Jurkat, Clone E6-1 (cell line): ENCODE results near the gene ZFYVE21.
A peak's percentile ranks its signal among the peaks of the same experiment; 100 is the strongest.

Experiments used
- DNase-seq: peaks from one replicate; pipeline ENCODE4 v3.0.0-alpha.2; 2011; ENCODE audit warnings: low read depth, low spot score
- H3K4me3 ChIP-seq: 2 replicates; pipeline ENCODE4 v1.5.1; 2011; ENCODE audit warnings: mild to moderate bottlenecking, low read length, control low read depth, moderate library complexity

The ZFYVE21 gene

DNA sequence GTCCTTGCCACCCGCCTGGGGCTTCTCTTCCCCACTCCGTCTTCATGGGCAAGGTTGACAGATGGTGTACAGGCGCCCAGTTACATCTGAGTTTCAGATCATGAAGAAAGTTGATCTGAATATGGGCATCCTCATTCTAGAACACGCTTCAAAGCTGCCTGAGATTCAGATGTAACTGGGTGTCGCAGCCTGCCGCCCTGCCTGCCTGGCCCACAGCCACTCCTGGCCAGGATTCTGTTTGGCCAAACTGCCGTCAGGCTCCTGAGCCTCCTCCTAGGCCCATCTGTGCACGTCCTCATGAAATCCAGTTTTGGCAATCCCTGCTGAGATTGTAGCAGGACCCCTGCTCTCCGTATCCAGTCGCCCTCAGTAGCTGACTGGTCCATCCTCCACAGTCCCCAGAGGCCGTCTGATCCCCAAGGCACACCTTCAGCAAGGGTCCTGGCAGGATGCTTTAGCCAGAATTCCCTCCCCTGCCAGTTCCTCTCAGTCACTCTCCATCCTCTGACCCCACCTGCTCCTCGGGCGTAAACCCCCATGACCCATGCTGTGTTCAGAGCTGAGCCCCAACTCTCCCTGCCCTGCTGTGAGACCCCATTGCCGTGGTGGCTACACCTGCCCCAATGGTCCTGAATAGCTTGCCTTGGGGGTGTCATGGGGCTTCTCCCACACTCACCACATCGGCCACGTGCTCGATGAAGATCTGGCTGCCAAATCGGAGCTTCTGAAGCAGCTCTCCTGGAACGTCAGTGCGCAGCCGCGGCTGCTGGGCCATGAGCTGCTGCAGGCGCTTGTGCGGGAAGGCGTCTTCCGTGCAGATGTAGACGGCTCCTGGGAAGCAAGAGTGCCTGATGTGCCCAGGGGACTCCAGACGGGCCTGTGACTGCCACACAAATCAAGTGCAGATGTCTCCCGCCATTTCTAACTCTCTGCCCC is 12.8 kb upstream of the ZFYVE21 start:
- H3K4me3 ChIP-seq, result no peak overlapping the region
- DNase-seq, result no peak

DNA sequence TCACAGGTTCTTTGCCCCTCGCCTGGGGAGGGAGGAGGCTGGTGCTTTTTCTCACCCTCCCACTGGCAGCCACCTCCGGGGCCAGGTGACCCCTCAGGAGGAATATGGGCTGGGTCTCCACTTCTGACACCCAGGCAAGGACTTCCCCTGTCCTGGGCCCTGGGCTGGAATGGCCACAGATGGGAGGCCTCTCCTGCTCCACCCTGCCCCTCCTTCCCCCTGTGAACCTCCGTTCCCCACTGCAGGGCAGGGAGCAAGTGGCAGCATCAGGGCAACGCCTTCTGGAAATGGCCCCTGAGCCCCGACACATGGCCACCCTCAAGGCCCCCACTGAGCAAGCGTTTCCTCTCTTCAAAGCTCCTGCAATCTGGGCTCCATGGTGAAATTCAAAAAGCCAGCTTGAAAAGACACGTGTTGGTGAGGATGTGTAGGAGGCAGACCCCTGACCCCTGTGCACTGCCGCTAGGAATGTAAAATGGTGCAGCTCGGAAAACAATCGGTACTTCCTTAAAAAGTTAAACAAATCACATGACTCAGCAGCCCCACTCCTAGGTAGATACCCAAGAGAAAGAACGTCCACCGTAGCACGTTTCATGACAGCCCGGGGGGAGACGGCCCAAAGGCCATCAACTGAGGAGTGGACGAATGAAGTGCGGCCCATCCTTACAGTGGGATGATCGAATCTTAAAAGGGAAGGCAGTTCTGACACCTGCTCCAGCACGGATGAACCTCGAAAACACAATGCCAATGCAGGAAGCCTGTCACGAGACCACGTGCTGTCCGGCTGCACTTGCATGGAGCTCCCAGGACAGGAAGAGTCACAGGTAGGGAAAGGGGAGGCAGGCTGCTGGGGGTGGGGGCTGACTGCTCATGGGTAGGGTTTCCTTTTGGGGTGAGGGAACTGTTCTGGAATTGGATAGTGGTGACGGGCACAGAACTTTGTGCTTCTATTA is 11.9 kb upstream of the ZFYVE21 start:
- DNase-seq, result no peak

DNA sequence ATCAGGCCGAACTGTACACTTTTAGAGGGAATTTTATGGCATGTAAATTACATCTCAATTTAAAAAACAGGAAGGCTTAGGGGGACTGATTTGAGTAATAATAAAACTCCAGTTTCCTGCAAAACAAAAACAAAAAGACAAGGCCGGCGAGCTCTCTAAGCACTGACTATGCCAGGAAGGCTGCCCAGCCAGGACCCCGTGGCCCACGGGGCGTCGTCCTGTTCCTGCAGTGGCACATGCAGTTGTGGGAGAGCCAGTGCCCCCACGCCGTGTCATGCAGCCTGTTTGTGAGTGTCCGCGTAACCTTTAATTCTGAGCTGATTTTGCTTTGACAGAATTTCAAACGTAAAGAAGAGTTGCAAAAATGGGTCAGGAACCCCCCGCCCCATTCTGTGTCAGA is 10.9 kb upstream of the ZFYVE21 start:
- H3K4me3 ChIP-seq, result no peak overlapping the region
- no peak for DNase-seq

More for the DNA sequence above, 11.9 kb upstream of the ZFYVE21 start:
- H3K4me3 ChIP-seq, result no peak overlapping the region

DNA sequence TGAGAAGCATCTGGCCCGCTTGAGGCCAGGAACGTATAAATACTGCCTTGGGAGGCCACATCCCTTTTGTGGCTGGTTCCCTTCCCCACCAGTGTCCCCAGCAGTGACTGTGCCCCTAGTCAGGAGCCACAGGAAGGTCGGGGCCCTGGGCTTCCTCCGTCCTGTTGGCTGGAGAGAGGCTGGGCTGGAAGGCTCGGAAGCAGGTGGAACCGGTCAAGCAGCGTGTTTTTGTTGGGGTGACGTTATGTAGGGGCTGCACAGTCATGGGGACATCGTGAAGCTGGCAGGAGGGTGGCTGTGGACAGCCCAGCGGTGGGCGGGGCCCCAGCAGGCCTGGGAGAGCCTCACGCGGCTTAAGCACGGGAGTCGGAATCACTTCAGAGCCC is 10.5 kb upstream of the ZFYVE21 start:
- H3K4me3 ChIP-seq, result no peak overlapping the region
- DNase-seq, result no peak

DNA sequence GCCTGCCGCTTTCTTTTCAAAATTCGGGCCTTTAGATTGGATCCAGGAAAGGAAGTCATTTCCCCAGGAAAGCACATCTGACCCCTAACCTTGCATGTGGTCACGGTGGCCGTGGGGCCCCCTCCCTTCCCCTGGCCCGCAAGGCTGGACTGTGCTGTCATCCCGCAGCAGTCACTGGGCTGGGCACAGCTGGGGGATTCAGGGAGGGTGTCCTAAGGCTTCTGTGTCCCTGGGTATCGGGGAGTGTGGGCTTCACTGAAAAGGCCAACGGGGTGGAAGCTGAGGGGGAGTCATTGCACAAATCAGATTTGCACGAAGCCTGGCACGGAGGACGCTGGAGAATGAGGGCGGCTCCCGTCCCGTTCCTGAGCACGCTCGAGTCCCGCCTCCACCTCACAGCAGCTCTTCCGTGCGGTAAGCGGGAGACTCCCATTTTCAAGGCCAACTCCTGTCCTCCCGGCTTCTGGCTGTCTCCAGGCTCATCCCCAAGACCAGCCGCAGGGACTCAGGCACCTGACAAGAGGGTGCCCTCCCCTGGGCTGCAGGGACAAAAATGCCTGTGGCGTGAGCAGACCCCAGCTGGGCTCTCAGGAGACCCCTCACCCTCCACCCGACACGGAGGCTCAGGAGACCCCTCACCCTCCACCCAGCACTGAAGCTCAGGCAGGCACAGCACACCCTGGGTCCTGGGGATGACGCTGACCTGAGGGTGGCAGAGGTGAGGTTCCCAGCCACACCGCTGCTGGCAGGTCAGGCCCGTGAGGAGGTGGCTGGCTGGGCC is 9.9 kb upstream of the ZFYVE21 start:
- no peak overlapping the region for H3K4me3 ChIP-seq

DNA sequence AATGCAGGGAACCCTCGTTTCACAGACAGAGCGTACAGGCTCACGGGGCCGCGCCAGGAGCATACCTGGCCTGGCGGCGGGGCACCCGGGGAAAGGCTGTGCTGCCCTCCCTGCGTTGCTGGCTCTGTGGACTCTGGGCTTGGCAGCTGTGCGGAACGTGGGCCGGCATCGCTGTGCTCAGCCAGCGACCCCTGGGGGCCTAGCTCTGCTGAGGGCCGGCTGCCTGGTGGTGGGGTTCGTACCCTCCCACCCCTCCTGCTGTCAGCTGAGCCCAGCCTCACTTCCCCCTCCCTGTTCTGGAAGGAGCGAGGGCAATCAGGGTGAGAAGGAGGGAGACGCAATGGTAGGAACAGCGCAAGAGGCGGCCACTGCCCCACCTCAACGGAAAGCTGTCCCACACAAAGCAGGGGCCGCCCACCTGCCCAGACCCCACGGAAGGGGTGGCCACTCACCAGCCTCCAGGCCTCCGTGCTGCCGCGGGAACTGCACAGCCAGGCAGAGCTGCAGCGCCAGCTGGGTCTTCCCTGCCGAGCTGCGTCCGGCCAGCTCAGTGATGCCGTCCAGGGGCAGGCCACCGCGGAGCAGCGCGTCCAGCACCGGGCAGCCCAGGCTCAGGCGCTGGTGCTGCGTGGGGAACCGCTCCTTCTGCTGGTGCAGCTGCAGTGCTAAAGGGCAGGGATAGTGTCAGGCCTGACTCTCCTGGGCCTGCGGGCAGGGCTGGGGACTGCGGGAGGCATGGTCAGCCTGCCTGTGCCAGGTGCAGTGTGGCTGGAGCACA is 8.9 kb upstream of the ZFYVE21 start:
- no peak for DNase-seq

More for the DNA sequence above, 9.9 kb upstream of the ZFYVE21 start:
- DNase-seq, result no peak

DNA sequence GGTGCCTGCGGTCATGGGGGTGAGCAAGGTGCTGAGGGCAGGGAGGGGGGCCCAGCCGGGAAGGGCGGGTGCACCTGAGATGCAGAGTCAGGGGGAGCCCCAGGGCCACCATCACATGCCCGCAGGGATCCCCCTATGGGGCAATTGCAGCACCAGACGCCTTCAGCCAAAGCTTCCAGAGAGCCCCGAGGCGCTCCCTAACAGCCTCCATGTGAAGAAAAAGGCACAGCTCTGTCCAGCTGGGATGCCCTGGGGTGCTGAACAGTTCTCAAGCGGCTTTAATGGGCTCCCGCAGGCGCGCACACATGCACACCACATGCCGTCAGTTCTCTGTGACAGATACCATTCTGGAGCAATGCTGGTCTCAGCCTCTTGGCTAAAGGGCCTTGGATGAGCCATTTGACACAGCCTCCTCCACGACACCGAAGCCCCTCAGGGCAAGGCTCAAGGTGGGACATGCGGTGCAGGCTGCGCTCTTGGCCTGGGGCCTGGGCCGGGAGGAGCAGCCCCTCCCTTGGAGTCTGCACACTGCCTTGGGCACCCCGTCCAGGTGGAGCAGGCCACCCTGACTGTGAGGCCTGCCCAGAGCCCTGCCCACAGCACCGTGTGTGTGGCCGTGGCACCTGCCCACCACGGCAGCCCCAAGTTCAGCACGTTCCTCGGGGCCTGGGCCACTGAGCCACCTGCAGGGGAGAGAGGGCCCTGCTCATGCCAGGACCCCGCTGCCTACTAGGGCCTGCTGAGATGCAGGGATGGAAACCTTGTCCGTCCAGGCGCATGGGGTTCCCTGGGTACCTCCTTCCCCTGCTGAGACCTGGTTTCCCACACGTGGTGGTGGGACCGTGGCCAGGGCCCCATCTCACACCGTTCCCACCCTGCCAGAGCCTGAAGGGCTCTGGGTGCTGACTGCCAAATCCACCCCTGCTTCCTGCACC is 8.0 kb upstream of the ZFYVE21 start:
- H3K4me3 ChIP-seq, result no peak overlapping the region
- DNase-seq, result no peak

More for the DNA sequence above, 8.9 kb upstream of the ZFYVE21 start:
- H3K4me3 ChIP-seq, result no peak overlapping the region

DNA sequence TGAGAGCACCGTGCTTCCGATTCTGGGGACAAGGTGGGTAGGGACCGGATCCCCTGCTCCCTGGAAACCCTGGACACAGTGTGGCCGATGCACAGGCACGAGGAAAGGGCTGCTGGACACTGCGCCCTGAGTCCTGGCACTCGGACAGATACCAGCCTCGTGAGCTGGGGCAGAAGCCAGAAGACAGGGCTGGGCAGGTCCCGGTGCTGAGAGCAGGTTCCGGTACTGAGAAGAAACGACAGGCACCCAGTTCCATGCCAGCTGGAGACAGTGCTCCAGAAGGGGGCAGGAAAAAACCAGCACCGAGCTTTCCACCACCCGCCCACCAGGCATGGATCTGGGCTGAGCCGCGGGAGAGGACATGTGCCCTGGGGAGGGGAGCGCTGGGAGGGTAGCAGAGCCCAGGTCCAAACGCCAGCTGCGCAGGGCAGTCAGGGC is 6.8 kb upstream of the ZFYVE21 start:
- no peak overlapping the region for H3K4me3 ChIP-seq
- no peak for DNase-seq

DNA sequence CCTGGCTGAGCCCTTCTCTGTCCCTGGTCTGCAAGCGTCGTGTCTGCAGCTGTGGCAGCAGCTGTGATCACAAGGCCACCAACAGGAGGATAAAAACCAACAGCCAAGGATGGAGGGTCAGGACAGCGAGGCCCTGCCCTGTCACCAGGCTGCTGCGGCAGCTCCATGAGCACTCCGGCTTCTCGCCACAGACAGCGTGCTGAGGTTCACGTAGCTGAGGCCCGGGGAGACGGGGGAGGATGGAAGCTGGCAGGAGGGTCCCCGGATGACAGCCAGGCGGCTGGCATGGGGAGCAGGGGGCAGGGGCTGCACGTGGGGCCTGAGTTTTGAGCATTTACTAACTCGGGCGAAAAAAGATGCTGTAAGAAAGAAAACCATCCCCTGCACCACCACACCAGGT is 5.8 kb upstream of the ZFYVE21 start:
- H3K4me3 ChIP-seq, result no peak overlapping the region
- DNase-seq, result no peak

DNA sequence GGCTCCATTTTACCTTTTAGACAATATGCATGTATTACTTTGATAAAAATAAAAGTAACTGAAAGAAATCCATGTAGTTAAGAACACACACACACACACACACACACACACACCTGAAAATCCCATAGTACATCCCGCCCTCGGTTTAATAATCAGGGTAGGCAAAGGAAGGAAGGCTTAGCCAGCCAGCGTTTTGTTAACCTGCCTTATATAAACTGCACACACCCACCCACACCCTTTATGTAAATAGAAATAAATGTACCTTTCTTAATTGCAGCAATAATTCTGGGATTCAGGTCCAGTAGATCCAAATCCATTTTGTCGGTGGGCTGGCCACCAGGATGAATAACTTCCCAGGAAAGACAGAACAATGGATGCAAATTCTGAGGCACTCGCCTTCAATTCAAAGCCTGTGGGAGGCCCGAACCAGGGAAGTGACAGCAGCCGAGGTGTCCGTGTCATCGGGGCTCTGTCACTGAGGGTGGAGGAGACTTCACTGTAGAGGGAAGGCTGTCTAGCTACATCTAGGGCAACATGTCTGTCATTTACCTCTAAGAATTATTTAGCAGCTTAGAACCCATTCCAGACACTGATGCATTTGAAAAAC is 4.7 kb upstream of the ZFYVE21 start:
- no peak for DNase-seq
- H3K4me3 ChIP-seq, result no peak overlapping the region

DNA sequence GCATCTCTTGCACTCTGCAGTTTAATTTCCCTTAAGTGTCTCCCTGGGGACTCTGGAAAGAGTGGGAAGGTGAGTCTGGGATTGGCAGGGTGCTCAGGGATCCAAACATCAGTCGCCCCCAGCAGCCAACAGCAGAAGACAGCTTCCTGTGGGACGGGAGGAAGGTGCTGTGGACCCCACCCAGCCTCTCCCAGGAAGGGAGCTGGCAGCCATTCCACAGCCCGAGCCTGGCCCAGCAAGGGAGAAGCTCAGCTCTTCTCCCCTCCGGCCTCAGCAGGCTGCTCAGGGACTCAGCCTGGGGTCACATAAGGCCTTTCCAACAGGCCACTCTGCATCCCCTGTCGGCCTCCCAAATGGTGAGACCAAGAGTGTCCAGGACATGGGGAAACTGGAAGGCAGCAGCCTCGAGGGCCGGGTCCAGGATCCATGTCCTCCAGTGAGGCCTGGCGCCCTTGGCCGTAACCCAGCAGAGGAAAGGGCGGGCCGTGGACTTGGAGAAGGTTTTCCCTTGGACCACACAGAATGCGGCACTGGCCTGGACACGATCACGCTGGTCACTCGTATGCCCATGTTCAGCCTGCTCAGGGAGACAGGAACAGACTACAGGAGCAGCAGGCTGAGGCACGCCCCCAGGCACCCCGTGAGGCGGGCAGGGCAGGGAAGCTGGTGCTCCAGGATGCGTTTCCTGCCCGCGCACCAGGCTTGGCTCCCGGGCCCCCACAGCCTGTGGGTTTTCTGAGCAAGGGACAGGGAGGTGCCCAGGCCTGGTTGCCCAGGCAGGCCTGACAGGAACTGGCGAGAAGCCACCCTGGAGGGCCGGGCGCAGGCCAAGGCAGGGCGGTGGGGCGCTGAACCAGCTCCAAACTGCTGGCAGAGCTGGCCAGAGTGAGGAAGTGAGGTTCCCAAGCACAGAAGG is 3.8 kb upstream of the ZFYVE21 start:
- no peak for DNase-seq
- no peak overlapping the region for H3K4me3 ChIP-seq

DNA sequence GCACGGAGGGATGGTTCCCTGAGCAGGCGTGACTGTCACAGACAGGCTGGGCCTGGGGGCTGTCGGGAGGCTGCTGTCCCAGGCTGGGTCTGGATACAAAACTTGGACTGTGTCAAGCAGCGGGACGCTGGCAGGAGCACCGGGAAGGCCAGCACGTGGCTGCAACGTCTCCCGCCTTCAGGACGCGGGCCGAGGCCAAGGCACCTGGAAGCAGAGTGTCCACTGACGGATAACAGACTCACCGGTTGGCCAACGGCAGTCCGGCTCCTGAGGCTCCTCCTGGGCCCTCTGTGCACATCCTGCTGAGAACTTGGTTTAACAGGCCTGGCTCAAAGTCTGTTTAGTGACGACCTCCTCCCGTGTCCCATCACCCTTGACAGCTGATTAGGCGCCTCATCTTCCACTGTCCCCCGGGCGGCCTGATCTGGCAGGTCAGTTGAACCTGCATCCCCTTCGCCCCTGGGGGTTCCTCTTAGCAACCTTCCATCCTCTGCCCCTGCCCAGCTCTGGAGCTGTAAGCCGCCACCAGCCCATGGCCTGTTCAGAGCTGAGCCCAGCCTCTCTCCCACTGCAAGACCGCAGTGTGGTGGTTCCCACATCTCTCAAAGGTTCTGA is 2.9 kb upstream of the ZFYVE21 start:
- no peak overlapping the region for H3K4me3 ChIP-seq
- no peak for DNase-seq

DNA sequence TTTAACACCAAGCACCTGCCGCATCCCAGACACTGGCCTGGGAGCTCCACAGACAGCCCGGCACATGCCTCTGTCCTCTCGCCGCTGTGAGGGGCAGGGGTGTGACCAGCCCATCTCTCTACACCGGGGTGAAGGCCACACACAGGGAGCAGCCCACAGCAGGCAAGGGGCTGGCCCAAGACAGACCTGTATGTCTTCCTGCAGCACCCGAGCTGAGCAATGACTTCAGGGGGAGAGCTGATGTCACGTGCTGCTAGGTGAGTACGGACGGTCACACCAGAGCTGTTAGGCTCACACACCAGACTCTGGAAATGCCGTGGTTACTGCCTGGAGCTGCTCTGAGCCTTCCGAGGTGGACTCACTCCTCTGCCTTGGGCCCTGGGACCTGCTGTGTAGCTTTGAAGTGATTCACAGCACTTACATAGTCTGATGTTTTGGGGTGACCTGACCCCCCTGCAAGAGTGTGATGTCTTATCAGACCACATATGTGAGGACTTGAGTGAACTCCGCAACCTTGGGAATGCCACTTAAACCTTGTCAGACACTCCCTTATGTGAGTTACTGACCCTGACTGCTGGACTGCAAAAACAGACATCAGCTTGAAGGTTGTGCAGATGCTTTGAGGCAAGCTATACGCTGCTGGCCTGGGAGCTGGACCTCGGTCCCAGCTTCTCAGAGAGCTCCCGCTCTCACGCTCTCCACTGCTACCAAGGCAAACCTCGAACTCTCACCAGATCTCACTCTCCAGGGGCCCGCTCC is 2.1 kb upstream of the ZFYVE21 start:
- peak overlapping the region; percentile 63 for H3K4me3 ChIP-seq
- no peak for DNase-seq

DNA sequence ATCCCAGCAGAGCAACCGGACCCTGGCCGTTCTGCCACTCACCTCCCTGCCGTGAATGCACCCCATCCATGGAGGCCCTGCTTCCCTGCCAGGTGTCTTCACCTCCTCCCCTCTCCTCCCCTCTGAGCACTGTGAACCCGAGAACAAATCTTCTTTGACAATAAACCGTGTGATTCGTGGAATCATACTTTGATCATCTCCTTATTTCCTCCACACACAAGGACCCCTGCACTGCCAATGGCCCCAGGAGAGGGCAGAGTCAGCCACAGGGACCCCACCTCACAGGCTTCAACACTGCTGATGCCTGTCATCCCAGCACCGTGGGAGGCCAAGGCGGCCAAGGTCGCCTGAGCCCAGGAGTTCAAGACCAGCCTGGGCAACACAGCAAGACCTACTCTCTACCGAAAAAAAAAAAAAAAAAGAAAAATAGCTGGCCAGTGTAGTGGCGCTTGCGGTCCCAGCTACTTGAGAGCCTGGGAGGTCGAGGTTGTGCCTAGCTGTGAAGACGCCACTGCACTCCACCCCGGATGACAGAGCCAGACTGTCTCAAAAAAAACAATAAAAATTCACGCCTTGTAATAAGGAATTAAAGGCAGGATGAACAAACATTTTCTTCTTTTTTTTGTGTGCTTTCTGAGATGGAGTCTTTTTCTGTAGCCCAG is 1.4 kb upstream of the ZFYVE21 start:
- H3K4me3 ChIP-seq, result peak overlapping the region; percentile 63
- no peak for DNase-seq
